GM12878 (cell line): ENCODE data around the gene C1QTNF1. TPM values are rescaled to one million over a fixed set of nuclear protein-coding genes. Genes with fewer than 3 reads are reported as not detected.

Source experiments
- BCLAF1 ChIP-seq: fragments of 450-650 bp; IDR thresholded peaks from 2 replicates; pipeline ENCODE4 v1.6.1; 2017; ENCODE audit warnings: antibody characterized with exemption, mild to moderate bottlenecking, moderate library complexity
- CHD2 ChIP-seq: IDR thresholded peaks from 2 replicates; pipeline ENCODE4 v1.6.1; 2011; ENCODE audit warnings: low read depth, low read length, improper control_type of control experiment, borderline replicate concordance
- EGR1 ChIP-seq, 2 experiments: IDR thresholded peaks; 1 replicate in 1 of 2; 2 replicates in 1 of 2; pipeline ENCODE4 v1.6.1; 2011 to 2012; ENCODE audit warnings: low read depth in 2 of 2, low read length in 2 of 2, borderline replicate concordance in 1 of 2, mild to moderate bottlenecking in 1 of 2, moderate library complexity in 1 of 2
- EP300 ChIP-seq, 2 experiments: fragments of 150-350 bp in 1 of 2; IDR thresholded peaks; 2 replicates each; pipeline ENCODE4 v1.6.1; 2011 to 2012; ENCODE audit warnings: low read depth in 2 of 2, low read length in 2 of 2, borderline replicate concordance in 1 of 2, improper control_type of control experiment in 1 of 2, inconsistent platforms in 1 of 2; ENCODE audit not compliant: control insufficient read depth in 1 of 2
- HSF1 ChIP-seq: fragments of 150-350 bp; IDR thresholded peaks from 2 replicates; pipeline ENCODE4 v1.6.1; 2014; ENCODE audit warnings: mild to moderate bottlenecking, low read depth, low read length
- MEF2B ChIP-seq: fragments of 450-650 bp; IDR thresholded peaks from 2 replicates; pipeline ENCODE4 v1.6.1; 2018; ENCODE audit warnings: mild to moderate bottlenecking, moderate library complexity; ENCODE audit not compliant: partially characterized antibody, poor library complexity, severe bottlenecking
- MTA2 ChIP-seq: fragments of 450-650 bp; IDR thresholded peaks from 2 replicates; pipeline ENCODE4 v1.6.1; 2016; ENCODE audit warnings: low read depth, mild to moderate bottlenecking, moderate library complexity
- PKNOX1 ChIP-seq: fragments of 450-650 bp; IDR thresholded peaks from 2 replicates; pipeline ENCODE4 v1.6.1; 2016; ENCODE audit warnings: mild to moderate bottlenecking
- RFX5 ChIP-seq: IDR thresholded peaks from 2 replicates; pipeline ENCODE4 v1.6.1; 2011; ENCODE audit warnings: low read depth, low read length, improper control_type of control experiment
- SRF ChIP-seq, 2 experiments: IDR thresholded peaks; 2 replicates each; pipeline ENCODE4 v1.6.1; 2011; ENCODE audit warnings: low read depth in 2 of 2, low read length in 2 of 2, mild to moderate bottlenecking in 1 of 2, moderate library complexity in 1 of 2
- ZNF217 ChIP-seq: fragments of 450-650 bp; IDR thresholded peaks from 2 replicates; pipeline ENCODE4 v1.6.1; 2017; ENCODE audit warnings: antibody characterized with exemption, mild to moderate bottlenecking
- ZNF274 ChIP-seq: IDR thresholded peaks from one replicate; pipeline ENCODE4 v1.8.0; 2011; ENCODE audit not compliant: insufficient read length, insufficient read depth
- polyA plus RNA-seq, 11 experiments: library from polyadenylated mRNA; depleted of rRNA in 4 of 11; unstranded in 6 of 11; stranded (reverse) in 5 of 11; fragments of >200 nt; fragmentation: Nextera tagmentation in 4 of 11; fragmentation: Illumina TruSeq in 1 of 11; extraction: Ambion mirVana in 4 of 11; extraction: Trizol in 1 of 11; gene quantifications; 1 replicate in 1 of 11; 2 replicates in 10 of 11; pipeline versions ENCODE4 v1.2.1 to v1.2.3, GENCODE V29; 2011 to 2016; ENCODE audit warnings: inconsistent platforms in 2 of 11, missing spikeins in 2 of 11, low read depth in 1 of 11
- total RNA-seq, 4 experiments: library from RNA; depleted of rRNA in 3 of 4; stranded (reverse); fragments of >200 nt in 3 of 4; fragmentation: Illumina TruSeq in 1 of 4; extraction: Trizol in 1 of 4; gene quantifications; 2 replicates each; pipeline versions ENCODE4 v1.2.1 to v1.2.3, GENCODE V29; 2013 to 2021

The C1QTNF1 gene
- total and polyA plus RNA-seq, 10 of the 15 experiments (the other 5 are each of a cell fraction or from before 2014, with no cell fraction given) = 0.05 to 1.1 (median 0.15) TPM; not detected in 4

- TF ChIP-seq HSF1 = no peak
- no peak for TF ChIP-seq EGR1 (IDR thresholded peaks at IDR 0.05; ENCODE audit: borderline replicate concordance in 1 of 2, low read depth in 2 of 2, low read length in 2 of 2)
- no peak for TF ChIP-seq MTA2
- TF ChIP-seq EP300 (IDR thresholded peaks at IDR 0.05; ENCODE audit: borderline replicate concordance in 1 of 2, control insufficient read depth in 1 of 2, low read depth in 2 of 2, low read length in 2 of 2) = no peak
- TF ChIP-seq RFX5 = no peak
- no peak for TF ChIP-seq ZNF217
- no peak for TF ChIP-seq CHD2
- no peak for TF ChIP-seq ZNF274
- no peak for TF ChIP-seq MEF2B
- TF ChIP-seq PKNOX1 = no peak
- TF ChIP-seq SRF (IDR thresholded peaks at IDR 0.05; ENCODE audit: low read depth in 2 of 2, low read length in 2 of 2) = no peak
- no peak for TF ChIP-seq BCLAF1
Observed at GRCh38 chr17:79027925-79028491, 4.0 kb downstream of the C1QTNF1 start (continued).
